HG02973 (cell line): ENCODE data around the gene ZNF813.
"Not testable (repeated sequence)": the region's sequence is repeated elsewhere in the genome, so short reads cannot be mapped to it uniquely, and the experiment has no call there.

ENCODE experiments used
- ATAC-seq: cut with Tn5 transposase; IDR thresholded peaks from one replicate; pipeline ENCODE4 v1.9.1; 2021; ENCODE audit warnings: moderate library complexity; ENCODE audit not compliant: unreplicated experiment

Gene ZNF813

DNA sequence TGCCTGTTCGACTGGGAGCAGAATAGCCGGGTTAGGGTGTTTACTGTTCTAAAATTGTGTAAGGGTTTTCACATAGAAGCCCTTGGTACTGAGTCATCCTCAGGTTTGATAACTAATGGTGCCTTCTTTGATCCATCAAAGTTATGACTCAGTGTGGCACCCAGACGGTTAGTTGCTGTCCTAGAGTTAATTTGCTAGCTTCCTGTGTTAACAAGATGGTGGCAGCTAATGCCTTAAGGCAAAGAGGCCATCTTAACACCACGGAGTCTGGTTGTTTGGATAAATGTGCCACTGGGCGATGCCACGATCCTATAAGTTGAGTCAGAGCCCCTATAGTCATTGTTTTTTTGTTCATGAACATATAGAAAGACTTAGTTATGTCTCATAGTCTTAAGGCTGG is 7.9 kb downstream of the ZNF813 start:
- not testable (repeated sequence) for ATAC-seq

DNA sequence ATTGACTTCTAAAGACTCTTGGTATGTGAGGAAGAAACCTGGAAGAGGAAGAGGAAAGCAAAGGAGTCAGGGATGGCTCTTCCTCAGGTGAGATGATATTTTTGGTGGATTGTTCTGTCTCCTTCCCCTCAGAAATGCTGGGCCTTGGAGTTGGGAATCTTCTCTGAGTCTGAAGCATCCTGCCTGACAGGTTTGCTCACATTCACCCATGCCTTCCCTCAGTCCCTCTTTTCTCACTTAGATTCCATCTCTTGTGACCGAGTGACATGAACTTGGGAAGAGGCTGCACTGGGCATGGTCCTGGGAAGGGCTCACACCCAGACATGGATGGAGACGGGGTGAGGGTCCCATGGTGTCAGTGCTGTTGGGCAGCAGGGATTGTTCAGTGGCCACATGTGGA is 16.2 kb downstream of the ZNF813 start:
- not testable (repeated sequence) for ATAC-seq

DNA sequence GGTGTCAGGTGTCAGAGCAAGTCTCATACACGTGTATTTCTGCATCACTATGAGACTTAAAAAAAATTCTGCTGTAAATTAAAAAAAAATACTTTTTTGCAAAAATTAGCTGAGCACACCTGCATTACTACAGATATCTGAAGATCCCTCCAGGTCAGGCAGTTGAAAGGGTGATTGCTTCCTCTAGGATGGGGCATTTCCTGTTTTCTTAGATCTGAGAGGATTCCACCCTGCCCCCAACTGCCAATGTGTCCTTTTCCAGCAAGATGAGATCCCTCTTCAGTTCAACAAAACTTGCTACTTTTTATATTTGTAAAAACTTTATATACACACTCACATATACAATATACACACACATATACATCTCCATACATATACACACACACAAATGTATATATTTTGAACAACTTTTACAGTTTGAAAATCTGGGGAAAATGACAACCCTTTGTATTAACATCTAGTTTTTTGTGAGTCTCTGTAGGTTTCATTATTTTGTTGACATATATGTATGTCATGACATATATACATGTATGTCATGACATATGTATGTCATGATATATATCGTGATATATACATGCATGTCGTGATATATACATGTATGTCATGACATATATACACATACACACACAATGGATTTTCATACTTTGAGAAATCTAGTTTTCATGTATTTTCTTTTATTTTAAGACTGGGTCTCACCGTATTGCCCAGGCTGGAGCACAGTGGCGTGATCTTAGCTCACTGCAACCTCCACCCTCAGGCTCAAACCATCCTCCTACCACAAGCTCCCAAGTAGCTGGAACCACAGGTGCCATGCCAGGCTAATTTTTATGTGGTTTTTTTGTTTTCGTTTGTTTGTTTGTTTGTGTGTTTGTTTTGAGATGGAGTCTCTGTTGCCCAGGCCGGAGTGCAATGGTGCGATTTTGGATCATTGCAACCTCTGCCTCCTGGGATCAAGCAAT is 17.8 kb downstream of the ZNF813 start:
- no peak for ATAC-seq

DNA sequence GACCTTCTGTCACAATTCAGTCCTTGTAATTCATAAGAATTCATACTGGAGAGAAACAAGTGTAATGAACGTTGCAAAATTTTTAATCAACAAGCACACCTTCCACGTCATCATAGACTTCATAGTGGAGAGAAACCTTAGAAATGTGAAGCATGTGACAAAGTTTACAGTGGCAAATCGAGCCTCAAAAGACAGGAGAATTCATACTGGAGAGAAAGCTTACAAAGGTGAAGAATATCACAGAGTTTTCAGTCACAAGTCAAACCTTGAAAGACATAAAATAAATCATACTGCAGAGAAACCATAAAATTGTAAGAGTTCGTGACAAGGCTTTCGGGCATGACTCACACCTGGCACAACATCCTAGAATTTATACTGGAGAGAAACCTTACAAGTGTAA is 24.6 kb downstream of the ZNF813 start:
- ATAC-seq: no peak

DNA sequence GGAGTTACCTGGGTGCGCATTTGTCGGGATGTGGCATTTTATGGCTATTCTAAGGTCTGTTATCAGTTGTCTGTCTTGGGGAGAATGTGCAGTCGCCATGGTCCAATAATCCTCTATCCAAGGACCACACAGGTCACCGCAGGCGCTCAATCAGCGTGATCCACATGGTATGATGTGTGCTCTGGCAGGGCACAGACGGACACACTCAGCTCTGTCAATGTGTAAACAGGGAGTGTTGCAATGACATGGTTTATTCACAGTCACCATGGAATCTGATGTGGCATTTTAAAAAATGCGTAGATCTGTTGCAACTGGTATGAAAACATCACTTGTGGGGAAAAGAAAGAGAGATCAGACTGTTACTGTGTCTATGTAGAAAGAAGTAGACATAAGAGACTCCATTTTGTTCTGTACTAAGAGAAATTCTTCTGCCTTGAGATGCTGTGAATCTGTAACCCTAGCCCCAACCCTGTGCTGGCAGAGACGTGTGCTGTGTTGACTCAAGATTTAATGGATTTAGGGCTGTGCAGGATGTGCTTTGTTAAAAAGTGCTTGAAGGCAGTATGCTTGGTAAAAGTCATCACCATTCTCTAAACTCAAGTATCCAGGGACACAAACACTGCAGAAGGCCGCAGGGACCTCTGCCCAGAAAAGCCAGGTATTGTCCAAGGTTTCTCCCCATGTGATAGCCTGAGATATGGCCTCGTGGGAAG is 29.9 kb downstream of the ZNF813 start:
- ATAC-seq: not testable (repeated sequence)

DNA sequence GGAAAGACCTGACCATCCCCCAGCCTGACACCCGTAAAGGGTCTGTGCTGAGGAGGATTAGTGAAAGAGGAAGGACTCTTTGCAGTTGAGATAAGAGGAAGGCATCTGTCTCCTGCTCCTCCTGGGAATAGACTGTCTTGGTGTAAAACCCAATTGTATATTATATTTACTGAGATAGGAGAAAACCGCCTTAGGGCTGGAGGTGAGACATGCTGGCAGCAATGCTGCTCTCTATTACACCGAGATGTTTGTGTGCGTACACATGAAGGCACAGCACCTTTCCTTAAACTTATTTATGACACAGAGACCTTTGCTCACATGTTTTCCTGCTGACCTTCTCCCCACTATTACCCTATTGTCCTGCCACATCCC is 30.5 kb downstream of the ZNF813 start:
- not testable (repeated sequence) for ATAC-seq

DNA sequence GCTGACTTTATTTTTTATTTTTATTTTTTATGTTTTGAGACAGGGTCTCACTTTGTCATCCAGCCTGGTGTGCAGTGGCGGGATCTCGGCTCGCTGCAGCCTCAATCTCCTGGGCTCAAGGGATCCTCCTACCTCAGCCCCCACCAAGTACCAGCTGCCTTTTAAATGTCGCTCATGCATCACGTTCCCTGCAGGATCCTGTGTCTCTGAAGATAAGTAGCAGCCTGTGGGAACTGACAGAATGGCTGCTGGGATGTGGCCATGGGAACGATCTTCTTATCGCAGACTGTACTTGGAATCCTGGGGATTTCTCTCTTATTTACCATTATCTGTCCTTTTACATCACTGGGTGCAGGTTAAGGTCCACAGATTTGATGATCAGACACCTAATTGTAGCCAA is 35.6 kb downstream of the ZNF813 start:
- ATAC-seq: not testable (repeated sequence)

DNA sequence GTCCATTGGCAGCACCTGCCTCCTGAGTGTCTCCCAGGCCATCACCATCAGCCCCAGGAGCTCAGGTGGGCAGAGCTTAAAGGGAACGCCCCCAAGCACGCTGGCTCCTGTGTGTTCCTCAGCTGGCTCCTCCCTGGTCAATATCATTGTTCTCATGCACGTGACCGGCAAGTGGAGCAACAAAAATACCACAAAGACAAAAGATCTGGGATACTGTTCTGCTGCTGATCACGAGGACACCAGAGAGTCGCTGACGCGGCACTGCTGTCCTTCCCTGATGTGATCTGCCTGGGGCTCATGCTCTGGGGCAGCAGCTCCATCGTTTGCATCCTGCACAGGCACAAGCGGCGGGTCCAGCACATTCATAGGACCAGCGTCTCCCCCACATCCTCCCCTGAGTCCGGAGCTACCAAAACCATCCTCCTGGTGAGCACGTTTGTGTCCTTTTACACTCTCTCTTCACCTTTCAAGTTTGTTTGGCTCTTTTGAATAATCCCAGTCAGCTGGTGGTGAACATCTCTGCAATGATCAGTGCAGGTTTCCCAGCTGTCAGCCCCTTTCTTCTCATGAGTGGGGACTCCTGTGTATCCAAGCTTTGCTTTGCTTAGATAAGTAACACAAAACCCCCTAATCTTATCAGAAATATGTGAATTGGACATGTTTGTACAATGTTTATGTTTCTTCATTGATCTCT is 36.3 kb downstream of the ZNF813 start:
- ATAC-seq: not testable (repeated sequence)

DNA sequence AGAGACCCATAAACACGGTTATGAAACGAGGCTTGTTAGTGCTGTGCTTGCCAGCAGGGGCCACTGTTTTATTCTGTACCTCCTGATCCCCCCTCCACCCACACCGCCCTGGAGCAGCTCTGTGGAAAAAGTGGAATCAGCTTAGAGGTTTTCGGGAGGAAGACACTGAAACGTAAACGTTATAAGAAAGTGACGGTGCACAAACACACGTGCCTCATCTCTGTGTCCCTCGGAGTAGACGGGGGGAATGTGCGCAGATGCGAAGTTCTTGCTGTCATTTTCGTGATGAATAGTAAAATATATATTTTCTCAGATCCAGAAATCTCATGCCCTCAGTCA is 36.8 kb downstream of the ZNF813 start:
- not testable (repeated sequence) for ATAC-seq

DNA sequence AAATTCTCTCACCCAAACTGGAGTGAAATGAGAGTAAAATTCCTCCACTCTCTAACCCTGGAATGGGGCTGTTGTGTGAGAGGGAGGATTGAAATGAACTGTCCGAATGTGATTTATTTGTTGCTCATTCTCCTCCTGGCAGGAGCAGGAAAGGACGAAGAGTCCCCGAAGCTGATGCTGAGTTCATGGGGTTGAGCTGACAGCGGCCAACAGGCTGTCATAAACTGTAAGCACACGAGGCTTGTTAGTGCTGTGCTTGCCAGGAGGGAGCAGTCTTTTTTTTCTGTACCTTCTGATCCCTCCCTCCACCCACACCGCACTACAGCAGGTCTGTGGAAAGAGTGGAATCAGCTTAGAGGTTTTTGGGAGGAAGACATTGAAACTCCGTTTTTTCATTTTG is 37.4 kb downstream of the ZNF813 start:
- ATAC-seq: no peak

DNA sequence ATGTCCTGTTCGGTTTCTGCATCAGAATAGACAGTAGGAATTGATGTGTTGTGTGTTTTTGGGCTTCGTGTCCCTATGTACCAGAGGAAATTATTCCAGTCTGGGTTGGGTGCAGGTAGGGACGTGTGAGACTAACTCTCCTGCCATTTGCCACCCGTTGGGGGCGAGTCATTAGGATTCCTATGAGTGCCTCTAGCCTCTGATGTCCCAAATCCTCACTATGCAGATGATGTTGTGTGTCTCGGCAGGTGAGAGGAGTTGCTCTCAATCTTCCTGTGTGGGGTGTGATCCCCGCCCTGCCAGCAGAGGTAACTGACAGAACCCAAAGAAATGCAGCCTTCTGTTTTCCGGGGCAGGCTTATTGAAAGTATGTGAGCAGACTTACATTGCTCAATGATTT is 39.2 kb downstream of the ZNF813 start:
- ATAC-seq: no peak

DNA sequence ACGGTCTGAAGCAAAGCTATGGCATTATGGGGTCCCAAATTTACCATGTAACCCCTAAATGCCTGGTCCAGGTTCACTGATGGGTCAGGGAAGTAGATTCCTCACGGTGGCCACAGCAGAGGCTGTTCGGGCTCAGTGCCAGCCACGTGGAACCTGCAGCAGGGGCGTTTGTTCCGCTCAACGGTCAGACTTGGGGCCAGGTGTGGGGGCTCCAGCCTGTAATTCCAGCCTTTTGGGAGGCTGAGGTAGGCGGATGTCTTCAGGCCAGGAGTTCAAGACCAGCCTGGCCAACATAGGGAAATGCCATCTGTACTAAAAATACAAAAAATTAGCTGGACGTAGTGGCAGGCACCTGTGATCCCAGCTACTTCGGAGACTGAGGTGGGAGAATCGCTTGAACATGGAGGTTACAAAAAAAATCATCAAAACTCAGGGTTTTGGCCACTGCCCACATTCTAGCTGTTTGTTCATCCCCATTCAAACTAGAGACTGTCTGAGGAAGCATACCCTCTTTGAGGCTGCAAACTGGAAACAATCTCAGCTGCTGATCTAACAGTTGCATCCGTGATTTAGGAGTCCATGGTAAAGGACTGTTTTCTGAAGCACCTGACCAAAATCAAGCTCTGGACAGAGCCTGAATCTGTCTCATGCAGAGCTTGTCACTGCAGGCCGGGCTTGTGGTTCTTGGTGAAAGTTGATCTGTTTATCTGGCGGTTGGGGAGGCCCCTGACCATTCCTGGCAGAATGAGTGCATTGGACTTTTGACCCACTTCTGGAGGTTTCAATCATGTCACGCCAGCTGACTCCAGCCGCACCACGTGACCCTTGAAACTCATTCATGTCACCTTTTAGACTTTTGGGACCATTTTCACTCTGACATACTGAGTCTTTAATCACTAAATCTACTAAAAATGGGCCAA is 40.2 kb downstream of the ZNF813 start:
- no peak for ATAC-seq

DNA sequence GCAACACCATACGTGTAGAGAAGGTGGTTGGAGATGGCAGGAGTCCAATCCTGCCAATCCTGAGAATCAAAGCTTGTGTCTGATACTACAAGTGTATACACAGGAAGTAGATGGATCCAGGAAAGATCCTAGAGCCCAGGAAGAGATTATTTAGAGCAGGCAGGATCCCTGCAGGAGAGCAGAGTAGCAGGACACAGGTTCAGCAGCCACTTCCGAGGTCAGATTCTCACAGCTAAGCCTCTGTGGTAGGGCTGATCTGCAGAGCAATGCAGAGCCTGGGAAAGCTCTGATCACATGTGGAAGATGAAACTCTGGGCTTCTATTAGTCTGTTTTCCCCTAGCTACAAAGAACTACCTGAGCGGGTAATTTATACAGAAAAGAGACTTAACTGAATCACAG is 41.9 kb downstream of the ZNF813 start:
- ATAC-seq: no peak

DNA sequence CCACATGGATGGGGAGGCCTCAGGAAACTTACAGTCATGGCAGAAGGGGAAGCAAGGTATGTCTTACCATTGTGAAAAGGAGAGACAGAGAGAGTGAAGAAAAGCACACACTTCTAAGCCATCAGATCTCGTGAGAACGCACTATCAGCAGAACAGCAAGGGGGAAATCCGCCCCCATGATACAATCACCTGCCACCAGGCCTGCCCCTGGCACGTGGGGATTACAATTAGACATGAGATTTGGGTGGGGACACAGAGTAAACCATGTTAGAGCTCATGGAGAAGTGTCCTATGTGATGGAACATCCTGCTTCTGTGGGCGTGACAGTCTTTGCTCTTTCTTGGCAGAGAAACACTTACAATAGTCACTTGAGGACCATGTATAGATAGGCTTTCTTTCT is 42.3 kb downstream of the ZNF813 start:
- ATAC-seq: no peak

DNA sequence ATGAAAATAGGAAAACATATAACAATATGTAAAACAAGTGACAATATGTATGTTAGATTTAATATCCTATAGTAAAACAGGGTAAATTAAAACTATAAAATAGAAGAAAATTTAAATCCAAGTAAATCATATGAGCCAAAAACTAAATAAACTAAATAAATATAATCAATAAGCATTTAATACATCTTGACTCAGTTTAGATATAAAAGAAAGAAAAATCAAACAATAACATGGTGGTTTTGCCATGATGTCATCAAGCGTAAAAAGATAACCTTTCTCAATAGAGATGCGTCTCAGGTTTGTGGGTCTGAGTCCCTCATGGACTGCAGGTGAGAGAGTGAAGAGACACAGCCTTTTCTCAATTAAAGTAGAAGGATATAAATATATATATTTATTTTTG is 43.8 kb downstream of the ZNF813 start:
- ATAC-seq: no peak

DNA sequence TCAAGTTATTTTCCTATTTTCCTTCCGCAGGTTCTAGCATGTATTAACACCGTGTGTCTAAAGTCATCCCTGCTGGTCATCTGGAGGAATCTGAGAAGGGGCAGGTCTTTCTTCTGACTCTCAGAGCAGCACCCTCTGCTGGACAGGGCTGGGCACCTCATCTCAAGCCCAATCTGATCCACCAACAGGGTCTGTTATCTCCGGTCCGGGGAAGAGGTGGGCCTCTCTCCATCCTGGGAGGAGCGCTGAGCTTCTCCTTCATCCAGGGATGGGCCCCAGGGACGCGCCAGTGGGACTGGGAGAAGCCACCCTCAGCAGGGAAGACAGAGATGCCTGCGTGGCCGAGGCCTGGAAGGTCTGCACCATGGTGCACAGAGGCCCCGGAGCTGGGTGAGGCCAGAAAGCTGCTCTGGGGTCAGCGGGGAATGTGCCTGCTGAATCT is 44.4 kb downstream of the ZNF813 start:
- ATAC-seq: no peak

DNA sequence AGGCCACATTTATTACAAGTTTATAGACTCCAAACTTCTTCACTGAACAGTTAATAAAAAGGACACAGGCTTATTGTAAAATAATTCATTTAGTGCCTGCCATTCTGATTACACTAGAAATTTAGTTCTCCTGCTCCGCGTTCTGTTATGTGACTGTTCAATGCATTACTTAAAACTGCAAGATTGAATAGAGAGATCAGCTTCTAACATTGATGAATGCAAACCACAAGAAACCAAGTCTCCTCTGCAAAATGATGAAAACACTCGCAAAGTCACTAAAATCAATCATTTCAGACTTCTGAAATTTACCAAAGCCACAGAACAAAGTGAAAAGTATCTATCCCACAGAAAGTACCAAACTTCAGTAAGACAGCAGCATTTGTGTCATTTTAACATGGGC is 47.5 kb downstream of the ZNF813 start:
- ATAC-seq: not testable (repeated sequence)

DNA sequence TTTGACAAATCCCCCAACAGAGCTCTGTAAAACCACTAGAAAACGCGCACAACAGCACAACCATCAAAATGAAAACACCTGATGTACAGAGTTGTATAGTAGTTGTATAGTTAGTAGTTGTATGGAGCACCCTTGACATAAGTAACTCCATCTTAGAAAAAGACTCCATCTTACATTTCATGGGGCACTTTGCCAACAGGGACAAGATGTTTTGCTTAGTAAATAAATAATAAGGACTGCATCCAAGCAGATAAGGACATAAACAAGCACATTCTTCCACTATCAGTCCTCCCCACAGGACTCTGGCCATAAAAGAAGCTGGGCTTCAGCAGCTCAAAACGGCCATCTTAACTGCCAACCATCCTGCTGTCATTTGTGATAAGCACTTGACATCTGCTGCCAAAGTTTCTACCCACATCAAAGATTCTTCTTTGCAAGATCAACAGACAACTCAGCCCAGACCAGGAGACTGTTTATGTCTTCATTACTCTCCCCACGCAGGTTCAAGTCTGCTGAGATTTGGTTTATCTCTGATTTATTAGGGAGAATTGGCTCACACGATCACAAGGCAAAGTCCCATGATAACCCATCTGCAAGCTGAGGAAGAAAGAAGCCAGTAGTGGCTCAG is 49.7 kb downstream of the ZNF813 start:
- ATAC-seq: no peak

DNA sequence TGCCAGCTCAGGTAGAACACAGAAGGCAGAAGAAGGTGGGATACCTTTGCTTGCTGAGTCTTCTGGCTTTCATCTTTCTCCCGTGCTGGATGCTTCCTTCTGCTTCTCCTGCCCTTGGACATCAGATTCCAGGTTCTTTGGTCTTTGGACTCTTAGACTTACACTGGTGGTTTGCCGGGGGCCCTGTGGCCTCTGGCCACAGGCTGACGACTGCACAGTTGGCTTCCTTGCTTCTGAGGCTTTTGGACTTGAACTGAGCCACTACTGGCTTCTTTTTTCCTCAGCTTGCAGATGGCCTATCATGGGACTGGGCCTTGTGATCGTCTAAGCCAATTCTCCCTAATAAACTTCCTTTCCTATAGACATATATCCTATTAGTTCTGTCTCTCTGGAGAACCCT is 50.6 kb downstream of the ZNF813 start:
- ATAC-seq: no peak

DNA sequence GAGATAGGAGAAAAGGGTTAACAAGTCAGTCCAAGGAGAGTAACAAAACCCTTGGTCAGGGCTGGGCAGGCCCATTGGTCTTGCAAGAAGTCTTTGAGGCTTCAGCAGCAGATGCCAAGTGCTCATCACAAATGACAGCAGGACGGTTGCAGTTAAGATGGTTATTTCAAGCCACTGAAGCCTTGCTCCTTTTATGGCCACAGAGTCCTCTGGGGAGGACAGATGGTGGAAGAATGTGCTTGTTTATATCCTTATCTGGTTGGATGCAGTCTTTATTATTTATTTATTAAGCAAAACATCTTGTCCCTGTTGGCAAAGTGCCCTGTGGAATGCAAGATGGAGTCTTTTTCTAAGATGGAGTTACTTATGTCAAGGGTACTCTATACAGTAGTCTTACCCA is 51.2 kb downstream of the ZNF813 start:
- ATAC-seq: no peak
